HG02943 (cell line): Measurements from ENCODE around the gene ADH1B.
A peak's percentile ranks its signal among the peaks of the same experiment; 100 is the strongest.
"Not testable (repeated sequence)": the region's sequence is repeated elsewhere in the genome, so short reads cannot be mapped to it uniquely, and the experiment has no call there.

ENCODE experiments used
- ATAC-seq: cut with Tn5 transposase; IDR thresholded peaks from one replicate; pipeline ENCODE4 v1.9.1; 2021; ENCODE audit warnings: mild to moderate bottlenecking, low read depth, moderate library complexity; ENCODE audit not compliant: unreplicated experiment

Gene ADH1B

DNA sequence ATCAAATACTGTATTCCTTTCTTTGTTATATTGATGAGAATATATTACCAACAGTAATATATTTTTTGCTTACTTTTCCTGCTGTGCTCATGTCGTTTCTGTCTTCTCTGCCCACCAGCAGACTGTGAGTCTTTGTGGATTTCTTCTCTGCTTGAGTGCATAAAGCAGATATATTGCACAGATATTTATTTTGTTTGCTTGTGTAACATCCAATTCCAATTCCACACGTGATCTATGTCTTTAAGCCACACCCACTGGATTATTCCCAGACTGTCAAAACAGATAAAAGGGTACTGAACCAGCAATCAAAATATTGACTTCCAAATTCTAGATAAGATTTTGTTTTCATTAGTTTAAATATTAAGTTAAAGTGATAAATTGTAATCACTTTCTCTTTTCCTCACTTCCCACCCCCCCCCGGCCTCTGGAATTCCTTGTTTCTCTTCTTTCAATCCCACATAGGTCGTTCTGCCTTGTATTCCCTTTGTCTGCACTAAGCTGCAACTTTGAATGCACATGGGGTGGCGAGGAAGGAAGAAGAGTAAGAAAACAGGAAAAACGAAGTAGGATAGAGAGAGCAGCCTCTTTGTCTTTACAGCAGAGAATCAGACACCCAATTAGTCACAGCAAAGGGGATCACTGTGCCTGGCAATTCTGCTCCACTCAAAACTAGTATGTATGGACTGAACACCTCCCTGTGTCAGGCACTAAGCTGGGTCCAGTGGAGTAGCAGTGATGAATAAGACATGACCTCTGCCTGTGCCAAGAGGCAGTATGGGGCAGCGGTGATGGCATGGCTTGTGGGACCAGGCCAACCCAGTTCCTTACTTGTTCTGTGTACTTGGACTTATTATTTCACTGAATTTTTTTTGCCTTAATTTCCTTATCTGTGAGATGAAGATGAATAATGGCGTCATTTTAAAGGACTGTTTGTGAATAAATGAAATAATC lies at the start of gene ADH1B:
Gene ADH1B, minus strand, starts transcription at position 161 of the 951 bp plus-strand sequence. Its CDS starts 70 bp downstream, at position 91.
- no peak for ATAC-seq

DNA sequence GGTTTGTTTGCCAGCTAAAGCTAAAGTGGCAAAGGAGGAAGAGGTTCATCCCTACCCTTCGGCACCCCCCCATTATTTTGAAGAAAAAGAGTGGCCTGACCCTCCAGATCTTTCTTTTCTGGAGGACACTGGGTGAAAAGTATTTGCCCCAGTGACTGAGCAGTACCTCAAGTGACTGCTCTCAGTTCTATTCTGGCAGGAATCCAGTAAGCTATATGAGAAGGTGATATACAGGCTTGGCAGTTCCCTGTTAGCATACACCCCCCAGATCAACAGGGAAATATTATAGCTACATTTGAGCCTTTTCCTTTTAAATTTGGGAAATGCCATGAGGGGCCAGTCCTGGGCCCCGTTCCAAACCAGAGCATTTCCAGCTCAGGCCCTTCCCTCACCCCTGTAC lies 46.6 kb upstream of the ADH1B start:
- not testable (repeated sequence) for ATAC-seq

DNA sequence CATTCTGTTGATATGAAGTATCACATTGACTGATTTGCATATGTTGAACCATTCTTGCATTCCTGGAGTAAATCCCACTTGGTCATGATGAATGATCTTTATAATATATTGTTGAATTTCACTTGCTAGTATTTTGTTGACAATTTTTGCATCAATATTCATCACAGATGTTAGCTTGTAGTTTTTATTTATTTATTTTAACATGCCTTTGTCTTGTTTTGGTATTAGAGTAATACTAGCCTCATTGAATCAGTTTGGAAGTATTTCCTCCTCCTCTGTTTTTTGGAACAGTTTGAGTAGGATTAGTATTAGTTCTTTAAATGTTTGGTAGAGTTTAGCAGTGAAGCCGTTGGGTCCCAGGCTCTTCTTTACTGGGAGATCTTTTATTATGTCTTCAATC lies 45.3 kb upstream of the ADH1B start:
- no peak for ATAC-seq

DNA sequence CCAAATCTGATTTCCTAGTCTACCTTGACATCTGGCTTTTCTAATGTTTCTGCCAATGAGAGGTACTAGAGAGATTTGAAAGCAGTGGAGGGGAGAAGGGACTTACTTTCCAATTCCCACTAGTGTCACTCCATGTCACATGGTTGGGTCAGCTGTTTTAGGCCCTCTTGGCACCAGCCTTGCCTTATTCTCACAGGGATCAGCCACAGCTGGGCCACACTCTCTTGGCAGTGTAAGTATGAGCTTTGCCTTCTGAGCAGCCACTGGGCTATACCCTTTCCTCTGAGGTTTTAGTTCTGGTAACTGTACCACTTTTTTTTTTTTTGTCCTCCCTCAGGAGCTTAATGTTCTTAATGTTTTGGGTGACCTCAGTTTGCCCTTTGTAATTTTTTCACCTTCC lies 41.6 kb upstream of the ADH1B start:
- no peak for ATAC-seq

DNA sequence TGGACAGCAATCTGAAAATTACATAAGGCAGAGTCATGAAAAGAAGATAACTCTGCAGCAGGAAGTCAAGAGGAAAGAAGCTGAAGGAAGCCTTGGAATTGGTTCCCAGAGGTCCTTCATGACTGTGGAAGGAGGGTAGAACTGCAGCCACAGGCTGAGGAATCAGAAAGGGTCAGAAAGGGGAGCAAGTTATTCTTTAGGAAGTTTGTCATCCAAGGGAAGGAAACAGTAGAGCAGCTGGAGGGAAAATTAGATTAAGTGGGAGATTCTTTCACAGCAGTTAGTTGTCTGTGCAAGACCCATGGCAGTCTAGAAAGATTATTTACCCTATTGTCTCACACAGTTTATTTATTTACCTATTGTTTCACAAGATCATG lies 40.7 kb upstream of the ADH1B start:
- ATAC-seq = no peak

DNA sequence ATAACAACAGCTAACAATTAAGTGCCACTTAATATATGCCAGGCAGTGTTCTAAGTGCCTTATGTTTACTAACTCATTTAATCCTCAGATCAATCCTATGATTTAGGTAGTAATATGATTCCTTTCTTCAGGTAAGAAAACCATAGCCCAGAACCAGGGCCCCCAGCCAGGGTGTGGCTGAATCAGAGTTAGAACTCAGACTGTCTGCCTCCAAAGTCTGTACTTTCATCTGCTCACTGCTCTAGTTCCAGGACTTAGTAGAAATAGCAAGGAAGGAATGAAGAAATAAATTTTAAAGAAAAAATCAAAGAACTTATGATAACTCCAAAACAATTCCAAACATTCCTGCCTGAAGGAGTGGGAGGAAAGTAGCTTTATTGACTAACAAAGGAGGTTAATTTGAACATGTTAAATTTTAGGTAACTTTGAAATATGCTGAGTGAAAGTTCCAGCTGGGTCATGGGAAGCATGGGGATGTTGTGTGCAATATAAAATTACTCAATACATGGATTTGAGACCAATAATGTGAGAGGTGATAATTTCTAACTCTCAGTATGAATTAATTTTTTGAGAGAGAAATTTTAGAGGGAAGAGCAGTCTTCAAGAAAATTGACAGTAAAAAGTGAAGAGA lies 40.2 kb upstream of the ADH1B start:
- no peak for ATAC-seq

DNA sequence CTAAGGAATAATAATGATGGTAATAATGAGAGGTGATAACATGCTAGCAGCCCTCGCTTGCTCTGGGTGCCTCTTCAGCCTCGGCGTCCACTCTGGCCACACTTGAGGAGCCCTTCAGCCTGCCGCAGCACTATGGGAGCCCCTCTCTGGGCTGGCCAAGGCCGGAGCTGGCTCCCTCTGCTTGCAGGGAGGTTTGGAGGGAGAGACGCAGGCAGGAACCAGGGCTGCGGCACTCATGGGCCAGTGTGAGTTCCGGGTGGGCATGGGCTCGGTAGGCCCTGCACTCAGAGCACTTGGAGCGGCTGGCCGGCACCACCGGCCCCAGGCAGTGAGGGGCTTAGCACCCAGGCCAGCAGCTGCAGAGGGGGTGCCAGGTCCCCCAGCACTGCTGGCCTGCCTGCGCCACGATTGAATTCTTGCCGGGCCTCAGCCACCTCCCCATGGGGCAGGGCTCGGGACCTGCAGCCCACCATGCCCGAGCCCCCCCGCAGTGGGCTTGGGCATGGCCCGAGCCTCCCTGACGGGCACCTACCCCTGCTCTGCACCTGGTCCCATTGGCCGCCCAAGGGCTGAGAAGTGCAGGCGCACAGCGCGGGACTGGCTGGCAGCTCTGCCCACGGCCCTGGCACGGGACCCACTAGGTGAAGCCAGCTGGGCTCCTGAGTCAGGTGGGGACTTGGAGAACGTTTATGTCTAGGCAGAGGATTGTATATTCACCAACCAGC lies 38.4 kb upstream of the ADH1B start:
- no peak for ATAC-seq

DNA sequence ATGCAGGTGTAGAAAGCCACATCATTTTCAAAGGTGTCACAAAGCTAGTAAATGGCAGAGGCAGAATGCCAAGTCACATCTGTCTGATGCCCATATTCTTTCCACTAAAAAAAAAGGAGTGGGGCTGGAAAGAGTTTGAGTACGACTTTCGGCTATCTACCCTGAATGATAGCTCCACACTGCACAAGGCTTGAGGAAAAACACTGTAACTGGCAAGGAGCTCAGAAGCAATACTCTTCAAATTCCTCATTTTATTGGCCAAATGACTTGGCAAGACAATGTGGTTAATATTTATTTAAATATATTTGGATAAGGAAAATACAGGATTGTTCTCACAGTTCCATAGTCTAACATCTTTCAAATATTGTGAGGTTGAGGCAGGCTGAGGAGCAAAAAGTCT lies 36.7 kb upstream of the ADH1B start:
- no peak for ATAC-seq

DNA sequence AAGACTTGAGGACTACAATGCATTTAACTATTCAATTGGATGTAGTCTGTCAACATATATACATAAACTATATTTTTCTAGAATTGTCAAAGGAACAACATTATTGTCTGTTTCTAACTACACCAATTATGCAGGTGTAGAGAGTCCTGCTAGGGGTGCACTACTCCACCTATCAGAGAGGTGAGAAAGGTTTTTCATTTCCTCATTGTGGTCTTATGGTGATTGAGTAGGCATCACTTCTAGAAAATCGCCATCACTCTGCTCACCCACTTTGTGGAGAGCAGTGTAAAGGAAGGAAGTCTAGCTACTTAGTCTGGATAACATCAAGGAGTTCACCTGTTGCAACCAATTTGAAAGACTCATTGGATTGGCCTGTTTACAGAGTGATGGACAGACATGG lies 35.8 kb upstream of the ADH1B start:
- peak; percentile 96 for ATAC-seq

DNA sequence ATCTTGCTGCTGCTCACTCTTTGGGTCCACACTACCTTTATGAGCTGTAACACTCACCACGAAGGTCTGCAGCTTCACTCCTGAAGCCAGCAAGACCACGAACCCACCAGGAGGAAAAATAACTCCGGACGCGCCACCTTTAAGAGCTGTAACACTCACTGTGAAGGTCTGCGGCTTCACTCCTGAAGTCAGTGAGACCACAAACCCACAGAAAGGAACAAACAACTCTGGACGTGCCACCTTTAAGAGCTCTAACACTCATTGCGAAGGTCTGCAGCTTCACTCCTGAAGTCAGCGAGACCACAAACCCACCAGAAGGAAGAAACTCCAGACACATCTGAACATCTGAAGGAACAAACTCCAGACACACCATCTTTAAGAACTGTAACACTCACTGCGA lies 34.9 kb upstream of the ADH1B start:
- not testable (repeated sequence) for ATAC-seq

DNA sequence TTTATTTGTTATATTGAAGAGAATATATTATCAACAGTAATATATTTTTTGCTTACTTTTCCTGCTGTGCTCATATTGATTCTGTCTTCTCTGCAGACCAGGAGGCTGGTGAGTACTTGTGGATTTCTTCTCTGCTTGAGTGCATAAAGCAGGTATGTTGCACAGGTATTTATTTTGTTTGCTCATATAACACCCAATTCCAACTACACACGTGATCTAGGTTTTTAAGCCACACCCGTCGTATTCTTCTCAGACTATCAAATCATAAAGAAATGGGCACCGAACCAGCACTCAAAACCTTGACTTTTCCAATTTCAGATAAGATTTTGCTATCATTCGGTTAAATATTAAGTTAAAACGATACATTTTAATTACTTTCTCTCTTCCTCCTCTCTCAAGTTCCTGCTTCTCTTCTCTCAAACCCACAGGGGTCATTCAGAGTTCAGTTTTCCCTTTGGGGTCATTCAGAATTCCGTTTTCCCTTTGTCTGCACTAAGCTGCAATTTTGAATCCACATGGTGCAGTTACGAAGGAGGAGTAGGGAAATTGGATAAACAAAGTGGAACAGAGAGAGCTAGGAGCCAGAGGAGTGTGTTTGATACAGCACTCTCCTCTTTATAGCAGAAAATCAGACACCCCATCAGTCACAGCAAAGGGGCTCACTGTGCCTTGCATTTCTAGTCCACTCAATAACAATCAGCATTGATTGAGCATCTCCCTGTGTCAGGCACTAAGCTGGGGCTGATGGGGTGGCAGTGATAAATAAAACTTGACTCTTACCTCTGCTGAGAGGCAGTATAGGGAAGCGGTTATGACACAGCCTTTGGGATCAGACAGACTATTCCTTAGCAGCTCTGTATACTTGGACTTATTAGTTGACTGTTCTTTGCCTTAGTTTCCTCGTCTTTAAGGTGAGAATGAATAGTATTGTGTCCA lies 31.7 kb upstream of the ADH1B start, which contains the start of gene ADH1C:
Gene ADH1C, minus strand, starts transcription at position 145 of the 936 bp plus-strand sequence. Its CDS starts 71 bp downstream, at position 74.
- no peak for ATAC-seq

DNA sequence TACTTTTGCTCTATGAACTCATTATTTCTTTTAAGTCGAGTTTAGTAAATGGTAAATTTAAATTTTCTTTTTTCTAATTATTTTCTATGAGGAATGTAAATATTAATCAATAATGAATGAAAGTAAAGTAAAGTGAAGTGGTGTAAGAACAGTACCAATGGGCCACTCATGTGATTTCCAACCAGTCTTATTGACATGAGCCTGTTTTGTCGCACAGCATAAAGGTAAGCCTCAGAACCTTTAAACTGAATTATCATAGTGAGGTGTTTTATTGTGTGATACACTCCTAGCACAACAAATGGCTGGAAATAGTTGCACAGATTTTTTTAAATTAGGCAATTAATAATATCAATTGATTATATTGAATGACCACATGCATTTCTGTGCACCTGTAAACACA lies 30.3 kb upstream of the ADH1B start:
- no peak for ATAC-seq

DNA sequence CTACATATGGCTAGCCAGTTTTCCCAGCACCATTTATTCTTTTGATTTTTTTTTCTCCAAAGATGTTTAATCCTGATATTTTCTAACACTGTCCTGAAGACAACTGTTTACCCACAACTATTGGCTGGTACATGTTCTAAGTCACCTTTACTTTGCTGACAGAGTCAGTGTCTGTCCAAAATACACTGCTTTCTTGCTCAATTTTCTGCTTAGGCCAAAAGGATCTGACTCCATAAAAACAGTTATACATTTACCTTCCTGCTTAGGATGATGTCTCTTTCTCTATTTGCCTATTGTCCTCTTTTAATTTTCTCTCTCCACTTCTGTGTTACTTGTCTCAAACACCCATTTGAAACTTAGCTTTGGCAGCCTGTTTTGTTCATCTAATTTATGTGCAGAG lies 28.1 kb upstream of the ADH1B start:
- no peak for ATAC-seq

DNA sequence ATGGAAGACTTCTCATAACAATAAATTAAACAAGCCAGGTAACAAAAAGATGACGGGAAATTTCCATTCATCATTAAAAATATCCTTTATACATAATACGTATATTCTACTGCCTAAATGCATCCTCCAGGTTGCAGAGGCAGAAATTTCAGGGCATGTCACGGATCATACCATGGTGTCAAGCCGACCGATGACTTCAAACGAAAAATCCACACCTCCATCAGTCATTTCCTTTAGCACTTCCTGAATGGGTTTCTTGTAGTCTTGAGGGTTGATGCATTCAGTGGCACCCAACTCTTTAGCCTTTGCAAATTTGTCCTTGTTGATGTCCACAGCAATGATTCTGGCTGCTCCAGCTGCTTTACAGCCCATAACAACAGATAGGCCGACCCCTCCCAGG lies 21.4 kb upstream of the ADH1B start:
- ATAC-seq = not testable (repeated sequence)

DNA sequence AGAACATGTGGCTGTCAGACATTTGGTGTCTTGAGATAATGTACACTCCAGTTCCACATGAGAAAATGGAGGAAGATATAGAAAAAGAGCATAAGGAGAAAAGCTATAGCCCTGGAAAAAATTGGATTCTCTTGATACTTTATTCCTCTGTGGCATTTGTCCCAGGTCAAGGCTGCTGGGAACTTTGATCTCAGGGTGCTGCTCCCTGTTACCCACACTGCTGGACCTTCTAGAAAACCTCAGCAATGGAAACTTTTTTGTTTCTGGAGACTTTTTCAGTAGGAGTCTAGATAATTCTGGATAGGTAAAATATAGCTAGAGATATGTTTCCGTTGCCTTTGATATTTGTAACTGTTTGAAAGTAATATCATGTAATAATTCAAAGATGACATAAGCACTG lies 20.2 kb upstream of the ADH1B start:
- ATAC-seq = no peak

DNA sequence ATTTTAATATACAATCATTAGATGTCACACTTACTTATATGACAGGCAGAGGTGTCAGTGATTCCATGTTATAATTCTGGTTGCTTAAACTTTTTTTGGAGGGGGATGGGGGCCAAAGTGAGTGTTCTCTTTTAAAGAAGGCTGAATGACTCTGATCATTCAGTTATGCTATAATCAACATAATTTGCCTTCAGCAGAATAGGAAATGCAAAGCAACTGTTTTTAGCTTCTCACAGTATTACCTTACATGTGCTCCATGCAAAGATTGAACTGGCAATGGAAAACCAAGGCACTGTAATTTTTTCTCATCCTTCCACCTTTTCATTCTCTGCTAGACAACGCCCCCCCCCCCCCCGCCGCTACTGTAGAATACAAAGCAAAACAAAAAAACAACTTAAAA lies 18.0 kb upstream of the ADH1B start:
- no peak for ATAC-seq

DNA sequence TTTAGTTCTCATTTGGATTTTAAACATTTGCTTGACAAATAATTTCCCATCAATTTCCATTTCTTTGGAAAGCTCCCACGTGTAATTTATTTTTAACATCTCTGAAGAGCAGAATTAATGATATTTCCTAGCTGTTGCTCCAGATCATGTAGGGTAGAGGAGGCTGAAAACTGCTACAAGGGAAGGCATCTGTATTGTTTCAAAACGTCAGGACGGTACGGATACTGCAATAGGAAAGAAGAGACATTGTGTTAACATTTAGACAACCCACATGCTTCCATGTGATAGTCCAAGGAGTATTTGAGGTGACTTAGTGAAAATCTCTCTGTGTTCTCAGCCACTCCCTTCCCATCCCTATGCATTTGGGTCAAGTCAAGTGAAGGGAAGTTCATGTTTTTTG lies 15.4 kb upstream of the ADH1B start:
- ATAC-seq = no peak

DNA sequence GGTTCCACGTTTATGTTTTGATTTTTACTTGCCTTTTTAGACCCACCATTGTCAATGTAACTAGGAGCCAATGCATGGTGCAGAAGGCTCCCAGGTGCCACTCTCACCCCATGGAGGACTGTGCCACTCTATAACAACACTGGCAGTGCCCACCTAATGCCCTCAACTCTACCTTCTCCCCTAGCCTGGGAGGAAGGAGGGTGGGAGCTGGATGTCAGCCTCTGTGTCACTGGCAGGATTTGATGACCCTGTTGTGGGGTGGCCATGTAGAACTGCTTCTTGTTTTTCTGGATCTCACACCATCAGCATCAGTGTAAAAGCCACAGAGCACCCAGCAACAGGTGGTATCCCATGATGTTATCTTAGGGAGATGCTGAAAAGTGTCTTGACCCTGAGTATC lies 13.7 kb upstream of the ADH1B start:
- ATAC-seq = no peak

DNA sequence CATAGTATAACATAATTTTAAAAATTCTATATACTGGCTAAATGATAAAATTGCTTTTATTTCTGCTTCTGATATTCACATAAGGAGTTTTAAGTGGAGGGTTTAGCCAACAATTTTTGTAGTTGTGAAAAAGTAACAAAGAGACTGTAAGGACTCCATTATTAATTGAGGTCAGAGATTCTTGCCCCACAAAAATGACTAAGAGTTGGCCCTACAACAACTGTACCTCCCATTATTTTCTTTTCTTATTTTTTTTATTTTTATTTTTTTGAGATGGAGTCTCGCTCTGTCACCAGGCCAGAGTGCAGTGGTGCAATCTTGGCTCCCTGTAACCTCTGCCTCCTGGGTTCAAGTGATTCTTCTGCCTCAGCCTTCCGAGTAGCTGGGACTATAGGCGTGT lies 9.4 kb upstream of the ADH1B start:
- no peak for ATAC-seq

DNA sequence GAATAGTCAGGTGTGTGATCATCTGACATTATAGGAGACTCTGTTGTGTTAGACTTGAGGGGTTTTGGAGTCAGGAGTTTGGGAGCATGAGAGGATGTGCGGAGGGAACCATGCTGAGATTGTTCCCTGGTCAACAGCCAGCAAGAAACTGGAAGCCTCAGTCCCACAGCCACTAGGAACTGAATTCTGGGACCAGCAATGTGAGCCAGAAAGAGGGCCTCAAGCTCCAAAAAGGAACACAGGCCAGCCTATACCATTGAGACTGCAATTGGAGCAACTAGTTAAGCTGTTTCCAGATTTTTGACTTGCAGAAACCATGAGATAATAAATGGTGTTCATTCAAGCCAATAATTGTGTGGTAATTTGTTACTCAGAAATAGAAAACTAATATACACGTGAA lies 8.7 kb upstream of the ADH1B start:
- ATAC-seq = no peak
